ENCODE measurements around the gene OXSR1. TPM values are rescaled to one million over a fixed set of nuclear protein-coding genes. Genes with fewer than 3 reads are reported as not detected.

The OXSR1 gene
- total RNA-seq, 1 donor from 2014 or later = 41.1 TPM

DNA sequence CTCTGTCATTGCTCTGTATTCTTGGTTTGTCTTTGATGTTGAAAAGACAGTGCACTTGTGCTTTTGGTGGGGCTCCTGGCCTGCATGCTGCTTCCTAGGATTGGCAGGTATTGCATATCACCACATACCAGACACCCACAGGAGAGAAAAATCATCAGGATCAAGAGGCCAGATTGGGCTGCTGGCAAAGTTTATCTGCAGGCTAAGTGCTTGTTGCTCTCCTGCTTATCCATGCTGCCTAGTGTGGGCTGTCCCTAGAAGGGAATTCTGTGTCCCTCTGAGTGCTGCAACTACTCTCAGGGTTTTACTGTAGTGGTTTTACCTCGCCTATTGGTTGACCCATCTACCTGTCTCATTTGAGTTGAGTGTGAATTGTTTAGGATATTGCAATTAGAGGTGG lies 99.4 kb downstream of the OXSR1 start:
- H3K36me3 Mint-ChIP-seq = peaks cover 12% of the 10 kb centered on the region
- no peaks in the 10 kb centered on the region for H3K9me3 Mint-ChIP-seq
- H3K27ac Mint-ChIP-seq = no peak overlapping the region
- H3K4me3 Mint-ChIP-seq = no peak overlapping the region
- H3K4me1 Mint-ChIP-seq (ENCODE audit: unreplicated experiment) = peaks cover 5% of the 10 kb centered on the region
- DNase-seq (ENCODE audit: extremely low spot score, unreplicated experiment) = no peak
- no peaks in the 10 kb centered on the region for H3K27me3 Mint-ChIP-seq
- TF ChIP-seq, protein P1, sequence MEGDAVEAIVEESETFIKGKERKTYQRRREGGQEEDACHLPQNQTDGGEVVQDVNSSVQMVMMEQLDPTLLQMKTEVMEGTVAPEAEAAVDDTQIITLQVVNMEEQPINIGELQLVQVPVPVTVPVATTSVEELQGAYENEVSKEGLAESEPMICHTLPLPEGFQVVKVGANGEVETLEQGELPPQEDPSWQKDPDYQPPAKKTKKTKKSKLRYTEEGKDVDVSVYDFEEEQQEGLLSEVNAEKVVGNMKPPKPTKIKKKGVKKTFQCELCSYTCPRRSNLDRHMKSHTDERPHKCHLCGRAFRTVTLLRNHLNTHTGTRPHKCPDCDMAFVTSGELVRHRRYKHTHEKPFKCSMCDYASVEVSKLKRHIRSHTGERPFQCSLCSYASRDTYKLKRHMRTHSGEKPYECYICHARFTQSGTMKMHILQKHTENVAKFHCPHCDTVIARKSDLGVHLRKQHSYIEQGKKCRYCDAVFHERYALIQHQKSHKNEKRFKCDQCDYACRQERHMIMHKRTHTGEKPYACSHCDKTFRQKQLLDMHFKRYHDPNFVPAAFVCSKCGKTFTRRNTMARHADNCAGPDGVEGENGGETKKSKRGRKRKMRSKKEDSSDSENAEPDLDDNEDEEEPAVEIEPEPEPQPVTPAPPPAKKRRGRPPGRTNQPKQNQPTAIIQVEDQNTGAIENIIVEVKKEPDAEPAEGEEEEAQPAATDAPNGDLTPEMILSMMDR (conservative IDR thresholded peaks at IDR 0.05) = no peak

DNA sequence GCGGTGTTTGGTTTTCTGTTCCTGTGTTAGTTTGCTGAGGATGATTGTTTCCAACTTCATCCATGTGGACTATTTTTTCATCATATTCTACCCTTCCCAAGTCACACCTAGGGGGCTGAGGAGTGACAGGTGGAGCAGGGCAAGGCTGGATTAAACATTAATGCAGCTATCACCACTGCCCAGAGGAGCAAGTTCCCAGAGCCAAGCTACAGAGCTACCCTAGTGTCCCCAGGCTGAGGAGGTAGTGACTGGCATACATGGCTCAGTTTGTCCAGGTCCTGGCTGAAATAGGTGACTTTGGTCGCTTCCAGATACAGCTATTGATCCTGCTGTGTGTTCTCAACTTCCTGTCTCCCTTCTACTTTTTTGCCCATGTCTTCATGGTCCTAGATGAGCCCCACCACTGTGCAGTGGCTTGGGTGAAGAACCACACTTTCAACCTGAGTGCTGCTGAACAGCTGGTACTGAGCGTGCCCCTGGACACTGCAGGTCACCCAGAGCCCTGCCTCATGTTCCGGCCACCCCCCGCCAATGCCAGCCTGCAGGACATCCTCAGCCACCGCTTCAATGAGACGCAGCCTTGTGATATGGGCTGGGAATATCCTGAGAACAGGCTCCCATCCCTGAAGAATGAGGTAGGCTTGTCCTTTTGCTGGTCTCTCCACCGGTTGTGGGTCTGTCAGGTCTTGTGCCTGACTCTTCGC lies 100.4 kb downstream of the OXSR1 start, which contains the start of gene SLC22A13:
SLC22A13 (plus strand) TSS at position 209 of the 704 bp plus-strand sequence; CDS start at position 258, 49 bp downstream.
- peak within 1 kb of the TSS; percentile 0 for H3K27ac Mint-ChIP-seq

DNA sequence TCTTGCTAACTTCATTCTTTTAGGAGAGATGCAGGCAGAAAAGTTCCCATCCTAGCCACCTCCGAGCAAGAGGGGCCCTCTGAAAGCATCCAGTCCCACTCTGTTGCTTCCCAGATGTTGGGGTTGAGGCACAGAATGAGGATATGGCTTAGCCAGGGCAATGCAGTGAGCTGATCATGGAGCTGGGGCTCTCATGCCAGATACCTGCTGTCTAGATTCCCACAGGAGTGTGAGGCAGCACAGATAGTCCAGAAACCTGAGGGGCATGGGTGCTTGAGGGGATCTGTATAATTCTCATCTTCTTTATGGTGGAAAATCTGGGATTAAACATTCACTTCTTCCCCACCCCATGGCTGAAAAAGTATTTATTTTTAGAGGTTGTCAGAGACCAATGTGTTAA lies 101.5 kb downstream of the OXSR1 start:
- no peak for DNase-seq (ENCODE audit: extremely low spot score, unreplicated experiment)
- Mint-ChIP-seq H3K4me1 (ENCODE audit: unreplicated experiment) (peaks cover 5% of the 10 kb centered on the region), H3K9me3 (no peaks in the 10 kb centered on the region), H3K4me3 (no peak overlapping the region), H3K27ac (peak overlapping the region; percentile 0), H3K27me3 (no peaks in the 10 kb centered on the region), H3K36me3 (peaks cover 13% of the 10 kb centered on the region)
- TF ChIP-seq, protein P1 (conservative IDR thresholded peaks at IDR 0.05) = no peak

More for the DNA sequence above, 100.4 kb downstream of the OXSR1 start, which contains the start of gene SLC22A13:
- H3K4me1 Mint-ChIP-seq (ENCODE audit: unreplicated experiment) = peaks cover 5% of the 10 kb centered on the region
- DNase-seq (ENCODE audit: extremely low spot score, unreplicated experiment) = no peak
- H3K4me3 Mint-ChIP-seq = no peak within 1 kb of the TSS
- H3K36me3 Mint-ChIP-seq = peaks cover 10% of the 10 kb centered on the region
- TF ChIP-seq, protein P1 (conservative IDR thresholded peaks at IDR 0.05) = no peak
- H3K9me3 Mint-ChIP-seq = no peaks in the 10 kb centered on the region
- no peaks in the 10 kb centered on the region for H3K27me3 Mint-ChIP-seq

DNA sequence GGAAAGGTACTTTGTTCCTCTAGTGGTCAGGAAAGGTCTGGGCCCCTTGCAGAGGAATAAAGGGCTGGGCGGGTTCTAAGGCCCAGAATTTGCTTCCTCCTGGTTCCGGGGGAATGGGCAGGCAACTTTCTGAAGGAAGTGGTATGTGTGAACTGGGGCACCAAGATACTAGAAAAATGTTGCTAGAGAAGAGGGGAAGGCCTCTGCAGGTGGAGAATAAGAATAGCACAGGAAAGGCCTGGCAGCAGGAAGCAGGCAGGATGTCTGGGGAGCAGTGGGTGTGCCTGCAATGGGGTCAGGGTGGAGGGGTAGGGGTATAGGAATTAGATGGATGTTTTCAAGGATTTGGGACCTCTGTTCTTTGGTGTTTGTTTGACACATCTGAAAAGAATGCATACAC lies 102.3 kb downstream of the OXSR1 start:
- no peak for DNase-seq (ENCODE audit: extremely low spot score, unreplicated experiment)
- Mint-ChIP-seq H3K36me3 (peaks cover 13% of the 10 kb centered on the region), H3K27me3 (no peaks in the 10 kb centered on the region), H3K4me1 (ENCODE audit: unreplicated experiment) (peaks cover 5% of the 10 kb centered on the region), H3K4me3 (no peak overlapping the region), H3K27ac (no peak overlapping the region), H3K9me3 (no peaks in the 10 kb centered on the region)
- TF ChIP-seq, protein P1 (conservative IDR thresholded peaks at IDR 0.05) = no peak

DNA sequence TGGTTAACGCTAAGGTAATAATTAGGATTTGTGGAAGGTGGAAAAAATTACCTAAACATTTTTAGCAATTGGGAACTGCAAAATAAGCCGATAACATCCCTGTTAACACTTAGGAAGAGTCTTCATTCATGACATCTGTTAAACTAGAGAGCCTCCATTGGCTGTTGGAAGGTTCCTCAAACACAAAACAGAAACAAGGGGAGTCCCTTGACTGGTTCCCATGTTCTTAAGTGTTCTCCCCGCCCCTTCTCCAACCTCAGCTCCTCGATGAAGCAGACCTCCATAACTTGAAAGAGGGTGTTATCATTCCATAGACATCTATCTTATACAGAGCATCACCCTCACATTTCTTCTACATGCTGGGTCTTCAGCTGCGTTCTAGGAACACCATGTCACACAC lies 102.8 kb downstream of the OXSR1 start:
- Mint-ChIP-seq H3K9me3 (no peaks in the 10 kb centered on the region), H3K27me3 (no peaks in the 10 kb centered on the region)

More for the DNA sequence above, 102.8 kb downstream of the OXSR1 start:
- Mint-ChIP-seq H3K4me1 (ENCODE audit: unreplicated experiment) (peaks cover 5% of the 10 kb centered on the region), H3K36me3 (peaks cover 13% of the 10 kb centered on the region), H3K4me3 (no peak overlapping the region), H3K27ac (no peak overlapping the region)
- TF ChIP-seq, protein P1 (conservative IDR thresholded peaks at IDR 0.05) = no peak
- DNase-seq (ENCODE audit: extremely low spot score, unreplicated experiment) = no peak
